Stomach (tissue), 9 donors: ENCODE measurements around the gene USP12. TPM values are rescaled to one million over a fixed set of nuclear protein-coding genes. Genes with fewer than 3 reads are reported as not detected.

Experiments
- DNase-seq, 2 donors: peaks; one replicate each; pipeline versions ENCODE4 v3.0.0 to v3.0.0-alpha.2; 2013 to 2019
- H3K27ac ChIP-seq, 5 donors: fragments of 200-600 bp in 4 of 5; sonication (generic) in 4 of 5; one replicate each; pipeline ENCODE4 v1.5.1; 2013 to 2019; ENCODE audit warnings: mild to moderate bottlenecking in 1 of 5, moderate library complexity in 1 of 5
- H3K27me3 ChIP-seq, 3 donors: fragments of 200-600 bp; sonication (generic); one replicate each; pipeline ENCODE4 v1.5.1; 2017 to 2019; ENCODE audit warnings: mixed run types in 1 of 3
- H3K36me3 ChIP-seq, 4 donors: fragments of 200-600 bp; sonication (generic); 1 replicate in 3 of 4; 2 replicates in 1 of 4; pipeline ENCODE4 v1.5.1; 2016 to 2019
- H3K4me1 ChIP-seq, 4 donors: fragments of 200-600 bp; sonication (generic); one replicate each; pipeline ENCODE4 v1.5.1; 2016 to 2019
- H3K4me3 ChIP-seq, 4 donors: fragments of 200-600 bp; sonication (generic) in 3 of 4; one replicate each; pipeline ENCODE4 v1.5.1; 2016 to 2019; ENCODE audit warnings: mild to moderate bottlenecking in 1 of 4
- H3K9me3 ChIP-seq, 4 donors: fragments of 200-600 bp; sonication (generic); one replicate each; pipeline ENCODE4 v1.5.1; 2016 to 2019
- EP300 ChIP-seq: sonication (generic); formaldehyde crosslinking; IDR thresholded peaks from one replicate; pipeline ENCODE4 v1.6.1; 2017; ENCODE audit warnings: antibody characterized with exemption
- POLR2A ChIP-seq, 4 donors: fragments of 450-650 bp; IDR thresholded peaks; one replicate each; pipeline ENCODE4 v1.6.1; 2016; ENCODE audit warnings: antibody characterized with exemption in 4 of 4, control low read depth in 2 of 4, mild to moderate bottlenecking in 1 of 4, moderate library complexity in 1 of 4
- POLR2AphosphoS5 ChIP-seq, 3 donors: sonication (generic); formaldehyde crosslinking; IDR thresholded peaks; one replicate each; pipeline ENCODE4 v1.6.1; 2016; ENCODE audit warnings: antibody characterized with exemption in 3 of 3
- WGBS, 5 donors: extraction: QIAGEN DNeasy Blood & Tissue Kit in 3 of 5; methylation state at CpG; one replicate each; pipeline versions ENCODE4 v1.1.5 to v1.1.7; 2013 to 2018; 5-methylcytosine and 5-hydroxymethylcytosine counted together
- intact Hi-C: fragments of 100-400 bp; cut with DNase I; formaldehyde crosslinking; loops from one replicate; pipeline ENCODE4 v1.15.1; 2023; ENCODE audit warnings: low total_unique reads
- polyA plus RNA-seq, 3 donors: library from polyadenylated mRNA; stranded (reverse); fragments of 200-250 nt; gene quantifications; one replicate each; pipeline ENCODE4 v1.2.3, GENCODE V29; 2013
- total RNA-seq, 5 donors: library from RNA; depleted of rRNA; stranded (reverse); fragments of >200 nt; gene quantifications; one replicate each; pipeline versions ENCODE4 v1.1.0 to v1.2.3, GENCODE V29; 2014 to 2016
- TF ChIP-seq, protein P1 (sequence below), 7 experiments: fragments of 450-650 bp in 4 of 7; fragments of 200-600 bp in 3 of 7; sonication (generic) in 3 of 7; IDR thresholded peaks; one replicate each; pipeline ENCODE4 v1.5.1; 2016 to 2019; ENCODE audit warnings: antibody characterized with exemption in 7 of 7, control low read depth in 2 of 7, mild to moderate bottlenecking in 1 of 7
- donor health status: healthy with polysubstance abuse.
- donor health status: Bipolar disorder and iron deficiency.
- donor health status: healthy.

USP12 gene
- total and polyA plus RNA-seq, 8 donors: 6.9 to 59.7 (median 21.6) TPM

GRCh38 chr13:27117952-27118351, 53.7 kb downstream of the USP12 start:
- H3K27me3 ChIP-seq: no peaks in the 10 kb centered on the region
- DNase-seq: no peak
- H3K36me3 ChIP-seq: peaks cover 0 to 20% (median 11%) of the 10 kb centered on the region in 4 donors
- 56 to 82% (median 76%) methylated on average over 5 of the region's 5 CpGs for WGBS, 5 donors
- no peak overlapping the region for H3K27ac ChIP-seq
- H3K9me3 ChIP-seq: no peaks in the 10 kb centered on the region
- H3K4me1 ChIP-seq: peaks cover 0 to 39% (median 18%) of the 10 kb centered on the region in 4 donors
- H3K4me3 ChIP-seq: no peak overlapping the region
- TF ChIP-seq POLR2AphosphoS5 (IDR thresholded peaks at IDR 0.05) (no peak), POLR2A (IDR thresholded peaks at IDR 0.05) (no peak), EP300 (no peak)
- TF ChIP-seq, protein P1, sequence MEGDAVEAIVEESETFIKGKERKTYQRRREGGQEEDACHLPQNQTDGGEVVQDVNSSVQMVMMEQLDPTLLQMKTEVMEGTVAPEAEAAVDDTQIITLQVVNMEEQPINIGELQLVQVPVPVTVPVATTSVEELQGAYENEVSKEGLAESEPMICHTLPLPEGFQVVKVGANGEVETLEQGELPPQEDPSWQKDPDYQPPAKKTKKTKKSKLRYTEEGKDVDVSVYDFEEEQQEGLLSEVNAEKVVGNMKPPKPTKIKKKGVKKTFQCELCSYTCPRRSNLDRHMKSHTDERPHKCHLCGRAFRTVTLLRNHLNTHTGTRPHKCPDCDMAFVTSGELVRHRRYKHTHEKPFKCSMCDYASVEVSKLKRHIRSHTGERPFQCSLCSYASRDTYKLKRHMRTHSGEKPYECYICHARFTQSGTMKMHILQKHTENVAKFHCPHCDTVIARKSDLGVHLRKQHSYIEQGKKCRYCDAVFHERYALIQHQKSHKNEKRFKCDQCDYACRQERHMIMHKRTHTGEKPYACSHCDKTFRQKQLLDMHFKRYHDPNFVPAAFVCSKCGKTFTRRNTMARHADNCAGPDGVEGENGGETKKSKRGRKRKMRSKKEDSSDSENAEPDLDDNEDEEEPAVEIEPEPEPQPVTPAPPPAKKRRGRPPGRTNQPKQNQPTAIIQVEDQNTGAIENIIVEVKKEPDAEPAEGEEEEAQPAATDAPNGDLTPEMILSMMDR (IDR thresholded peaks at IDR 0.05): no peak
- intact Hi-C loops: no loop called here

DNA sequence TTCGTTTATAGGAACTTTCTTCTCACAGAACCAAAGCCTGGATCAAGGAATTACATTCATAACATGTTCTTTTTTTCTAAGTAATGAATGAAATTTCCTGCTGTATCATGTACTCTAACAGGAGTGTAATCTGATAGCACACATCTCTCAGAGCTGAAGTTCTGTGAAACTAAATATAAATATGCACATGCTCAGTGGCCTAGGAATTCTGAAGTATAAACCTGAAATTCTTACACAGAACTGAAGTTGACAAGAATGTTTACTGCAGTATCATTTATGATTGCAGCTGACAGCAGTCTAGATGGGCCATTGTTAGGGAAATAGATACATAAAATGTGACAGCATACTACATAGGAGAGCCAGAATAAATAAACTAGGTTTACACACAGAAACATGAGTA, 54.5 kb downstream of the USP12 start:
- 33 to 63% (median 51%) methylated on average over 1 of the region's 1 CpG for WGBS, 5 donors
- intact Hi-C loops: no loop called here

DNA sequence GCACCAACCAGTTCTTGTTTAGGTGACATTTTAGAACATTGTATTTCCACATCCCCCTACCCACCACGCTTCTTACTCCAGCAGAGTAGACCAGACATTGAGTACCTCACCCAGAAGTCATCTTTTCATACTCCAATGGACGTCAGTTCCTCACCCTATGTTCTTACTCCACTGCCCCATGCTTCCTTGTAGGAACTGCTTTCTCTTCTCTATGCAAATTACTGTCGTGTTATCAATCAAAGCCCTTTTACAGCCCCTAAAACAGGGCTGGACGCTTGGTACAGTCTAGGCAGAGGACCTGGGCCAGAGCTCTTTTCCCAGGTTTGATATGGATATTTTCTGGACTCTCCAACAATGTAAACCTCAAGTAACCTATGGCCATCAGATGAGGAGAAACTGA, 58.2 kb downstream of the USP12 start:
- no peak for TF ChIP-seq POLR2A (IDR thresholded peaks at IDR 0.05)
- no peak for TF ChIP-seq EP300
- TF ChIP-seq POLR2AphosphoS5 (IDR thresholded peaks at IDR 0.05): no peak
- TF ChIP-seq, protein P1 (IDR thresholded peaks at IDR 0.05): no peak
- Histone ChIP-seq H3K27me3 (no peaks in the 10 kb centered on the region), H3K27ac (no peak overlapping the region), H3K4me1 (peaks cover 0 to 24% (median 10%) of the 10 kb centered on the region in 4 donors), H3K36me3 (peaks cover 0 to 20% (median 11%) of the 10 kb centered on the region in 4 donors), H3K4me3 (no peak overlapping the region), H3K9me3 (no peaks in the 10 kb centered on the region)
- DNase-seq: no peak
- intact Hi-C loops: no loop called here
- WGBS, 5 donors: 86 to 93% (median 92%) methylated on average over 4 of the region's 4 CpGs

More for the DNA sequence above, 54.5 kb downstream of the USP12 start:
- H3K4me1 ChIP-seq: peaks cover 0 to 39% (median 18%) of the 10 kb centered on the region in 4 donors
- DNase-seq: no peak
- no peak overlapping the region for H3K27ac ChIP-seq
- peaks cover 0 to 20% (median 11%) of the 10 kb centered on the region in 4 donors for H3K36me3 ChIP-seq
- TF ChIP-seq EP300 (no peak), POLR2A (IDR thresholded peaks at IDR 0.05) (no peak)
- no peaks in the 10 kb centered on the region for H3K9me3 ChIP-seq
- no peaks in the 10 kb centered on the region for H3K27me3 ChIP-seq
- H3K4me3 ChIP-seq: no peak overlapping the region

DNA sequence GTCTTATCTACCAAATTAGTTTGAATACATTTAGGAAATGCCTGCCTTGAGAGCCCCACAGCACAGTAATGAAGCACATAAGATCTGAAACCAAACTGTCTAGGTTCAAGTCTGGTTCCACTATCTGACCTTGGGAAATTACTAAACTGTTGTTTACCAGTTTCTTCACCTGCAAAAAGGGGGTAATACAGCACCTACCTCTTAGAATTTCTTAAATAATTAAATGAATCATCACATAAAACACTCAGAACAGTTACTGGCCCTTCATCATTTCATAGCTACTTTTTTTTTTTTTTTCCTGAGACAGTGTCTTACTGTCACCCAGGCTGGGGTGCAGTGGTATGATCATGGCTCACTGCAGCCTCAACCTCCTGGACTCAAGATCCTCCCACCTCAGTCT, 59.6 kb downstream of the USP12 start:
- DNase-seq: no peak
- Histone ChIP-seq H3K4me3 (no peak overlapping the region), H3K27me3 (no peaks in the 10 kb centered on the region), H3K36me3 (peaks cover 0 to 20% (median 11%) of the 10 kb centered on the region in 4 donors), H3K4me1 (peaks cover 0 to 14% (median 3%) of the 10 kb centered on the region in 4 donors), H3K27ac (no peak overlapping the region), H3K9me3 (no peaks in the 10 kb centered on the region)
- intact Hi-C loops: no loop called here
- TF ChIP-seq EP300: no peak
- no peak for TF ChIP-seq POLR2A (IDR thresholded peaks at IDR 0.05)
- no peak for TF ChIP-seq POLR2AphosphoS5 (IDR thresholded peaks at IDR 0.05)
- TF ChIP-seq, protein P1 (IDR thresholded peaks at IDR 0.05): no peak

DNA sequence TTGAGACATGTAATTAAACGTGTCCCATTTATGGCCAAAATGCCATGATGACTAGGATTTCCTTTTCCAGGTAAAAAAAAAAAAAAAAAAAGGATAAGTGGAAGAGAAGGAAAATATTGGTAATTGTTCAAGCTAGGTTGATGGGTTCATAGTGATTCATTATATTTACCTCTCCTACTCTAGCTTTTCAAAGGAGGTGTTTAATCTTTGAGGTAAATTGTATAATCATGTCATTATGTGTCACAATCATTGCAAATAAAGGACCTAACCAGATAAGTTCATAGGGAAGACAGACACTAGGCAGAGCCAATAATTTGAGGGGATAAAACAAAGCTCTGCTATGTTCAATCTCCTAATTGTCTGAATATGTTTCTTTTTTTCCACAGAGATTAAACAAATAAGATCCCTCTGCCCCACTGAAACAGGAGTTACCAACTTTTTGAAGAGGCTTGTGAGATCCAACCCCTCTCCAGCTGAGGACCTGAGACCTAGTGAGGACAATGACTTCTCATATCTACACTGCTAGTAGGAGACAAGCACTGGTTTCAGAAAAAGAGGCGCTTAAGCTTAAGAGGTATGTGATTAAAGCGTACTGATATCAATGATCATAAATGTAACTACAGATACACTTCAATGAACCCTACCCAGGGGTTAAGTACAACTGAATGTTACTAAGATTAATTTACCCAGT, 61.4 kb downstream of the USP12 start:
- Histone ChIP-seq H3K27ac (no peak overlapping the region), H3K36me3 (peaks cover 0 to 13% (median 7%) of the 10 kb centered on the region in 4 donors), H3K4me3 (no peak overlapping the region), H3K4me1 (peaks cover 0 to 8% (median 2%) of the 10 kb centered on the region in 4 donors), H3K9me3 (no peaks in the 10 kb centered on the region), H3K27me3 (no peaks in the 10 kb centered on the region)
- no peak for TF ChIP-seq POLR2A (IDR thresholded peaks at IDR 0.05)
- TF ChIP-seq EP300: no peak
- TF ChIP-seq, protein P1 (IDR thresholded peaks at IDR 0.05): no peak
- no peak for TF ChIP-seq POLR2AphosphoS5 (IDR thresholded peaks at IDR 0.05)
- no peak for DNase-seq
- intact Hi-C loops: no loop called here
- 80 to 86% (median 80%) methylated on average over 3 of the region's 3 CpGs for WGBS, 5 donors
